Upper lobe of left lung (tissue), 6 donors: ENCODE results near the gene DCAF4. TPM values are rescaled to one million over a fixed set of nuclear protein-coding genes. Genes with fewer than 3 reads are reported as not detected.
"Not testable (repeated sequence)": the region's sequence is repeated elsewhere in the genome, so short reads cannot be mapped to it uniquely, and the experiment has no call there.

Source experiments
- ATAC-seq, 2 donors: fragments of 200-7000 bp; cut with Tn5 transposase; one replicate each; pipeline ENCODE4 v1.9.1; 2022; ENCODE audit warnings: mild to moderate bottlenecking in 2 of 2, moderate library complexity in 2 of 2; ENCODE audit not compliant: low FRiP score in 2 of 2
- DNase-seq, 2 donors: peaks; one replicate each; pipeline ENCODE4 v3.0.0-alpha.2; 2019 to 2020
- H3K27ac ChIP-seq, 4 donors: fragments of 200-600 bp; sonication (generic); one replicate each; pipeline ENCODE4 v1.5.1; 2016 to 2019
- H3K27me3 ChIP-seq, 4 donors: fragments of 200-600 bp; sonication (generic); one replicate each; pipeline ENCODE4 v1.5.1; 2017 to 2019
- H3K36me3 ChIP-seq, 4 donors: fragments of 200-600 bp; sonication (generic); one replicate each; pipeline ENCODE4 v1.5.1; 2016 to 2019
- H3K4me1 ChIP-seq, 4 donors: fragments of 200-600 bp; sonication (generic); one replicate each; pipeline ENCODE4 v1.5.1; 2018 to 2019
- H3K4me3 ChIP-seq, 4 donors: fragments of 200-600 bp; sonication (generic); one replicate each; pipeline ENCODE4 v1.5.1; 2017 to 2019; ENCODE audit warnings: mild to moderate bottlenecking in 2 of 4, moderate library complexity in 1 of 4
- H3K9me3 ChIP-seq, 4 donors: fragments of 200-600 bp; sonication (generic); one replicate each; pipeline ENCODE4 v1.5.1; 2018 to 2019
- EP300 ChIP-seq, 4 donors: sonication (generic); formaldehyde crosslinking; IDR thresholded peaks; one replicate each; pipeline ENCODE4 v1.5.1; 2017; ENCODE audit warnings: antibody characterized with exemption in 4 of 4, control low read depth in 2 of 4
- POLR2A ChIP-seq, 4 donors: fragments of 450-650 bp; IDR thresholded peaks; one replicate each; pipeline ENCODE4 v1.5.1; 2016 to 2017; ENCODE audit warnings: antibody characterized with exemption in 4 of 4, mild to moderate bottlenecking in 2 of 4
- POLR2AphosphoS5 ChIP-seq, 2 donors: sonication (generic); formaldehyde crosslinking; IDR thresholded peaks; one replicate each; pipeline ENCODE4 v1.5.1; 2017; ENCODE audit warnings: antibody characterized with exemption in 2 of 2
- WGBS, 2 donors: methylation state at CpG; one replicate each; pipeline ENCODE4 v1.1.5; 2017 to 2018; 5-methylcytosine and 5-hydroxymethylcytosine counted together
- total RNA-seq, 6 donors: library from RNA; depleted of rRNA in 4 of 6; stranded (reverse); fragments of >200 nt in 4 of 6; gene quantifications; one replicate each; pipeline versions ENCODE4 v1.1.0 to v1.2.1, GENCODE V29; 2016 to 2021
- TF ChIP-seq, protein P1 (sequence below), 6 experiments: fragments of 450-650 bp in 4 of 6; fragments of 200-600 bp in 2 of 6; sonication (generic) in 2 of 6; IDR thresholded peaks; one replicate each; pipeline ENCODE4 v1.5.1; 2016 to 2019; ENCODE audit warnings: antibody characterized with exemption in 6 of 6
- donor health status: DM: no; HTN: no; CAD: no; lungs with moderate emphysema.
- donor health status: DM: no; HTN: yes; CAD: no; lungs with severe emphysema.

The DCAF4 gene
- total RNA-seq, 6 donors from 2014 or later = 15.4 to 46.1 (median 19.0) TPM

DNA sequence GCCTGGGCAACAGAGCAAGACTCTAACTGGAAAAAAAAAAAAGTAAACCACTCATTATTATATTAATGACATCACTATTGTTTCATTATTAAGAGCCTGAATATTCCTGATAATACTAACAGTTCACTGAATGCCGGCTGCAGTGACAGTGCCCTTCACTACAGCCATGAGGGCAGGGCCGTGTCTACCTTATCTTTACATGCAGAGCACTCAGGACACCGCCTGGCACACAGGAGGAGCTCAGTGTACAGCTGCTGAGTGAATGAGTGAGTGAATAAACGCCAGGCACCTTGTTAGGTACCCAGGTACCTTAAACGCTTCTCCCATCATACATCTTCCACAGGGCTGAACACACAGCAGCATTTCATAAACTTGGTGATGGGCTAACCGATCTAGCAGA, 77.4 kb downstream of the DCAF4 start:
- Histone ChIP-seq H3K36me3 (peaks cover 0 to 11% (median 4%) of the 10 kb centered on the region in 4 donors), H3K4me1 (peaks cover 0 to 17% (median 2%) of the 10 kb centered on the region in 4 donors), H3K4me3 (no peak overlapping the region), H3K27me3 (no peaks in the 10 kb centered on the region), H3K27ac (no peak overlapping the region), H3K9me3 (no peaks in the 10 kb centered on the region)
- DNase-seq = no peak
- no peak for ATAC-seq
- TF ChIP-seq, protein P1, sequence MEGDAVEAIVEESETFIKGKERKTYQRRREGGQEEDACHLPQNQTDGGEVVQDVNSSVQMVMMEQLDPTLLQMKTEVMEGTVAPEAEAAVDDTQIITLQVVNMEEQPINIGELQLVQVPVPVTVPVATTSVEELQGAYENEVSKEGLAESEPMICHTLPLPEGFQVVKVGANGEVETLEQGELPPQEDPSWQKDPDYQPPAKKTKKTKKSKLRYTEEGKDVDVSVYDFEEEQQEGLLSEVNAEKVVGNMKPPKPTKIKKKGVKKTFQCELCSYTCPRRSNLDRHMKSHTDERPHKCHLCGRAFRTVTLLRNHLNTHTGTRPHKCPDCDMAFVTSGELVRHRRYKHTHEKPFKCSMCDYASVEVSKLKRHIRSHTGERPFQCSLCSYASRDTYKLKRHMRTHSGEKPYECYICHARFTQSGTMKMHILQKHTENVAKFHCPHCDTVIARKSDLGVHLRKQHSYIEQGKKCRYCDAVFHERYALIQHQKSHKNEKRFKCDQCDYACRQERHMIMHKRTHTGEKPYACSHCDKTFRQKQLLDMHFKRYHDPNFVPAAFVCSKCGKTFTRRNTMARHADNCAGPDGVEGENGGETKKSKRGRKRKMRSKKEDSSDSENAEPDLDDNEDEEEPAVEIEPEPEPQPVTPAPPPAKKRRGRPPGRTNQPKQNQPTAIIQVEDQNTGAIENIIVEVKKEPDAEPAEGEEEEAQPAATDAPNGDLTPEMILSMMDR (IDR thresholded peaks at IDR 0.05) = no peak
- no peak for TF ChIP-seq EP300 (IDR thresholded peaks at IDR 0.05)
- WGBS, 2 donors = 94 to 98% methylated on average over 6 of the region's 6 CpGs

DNA sequence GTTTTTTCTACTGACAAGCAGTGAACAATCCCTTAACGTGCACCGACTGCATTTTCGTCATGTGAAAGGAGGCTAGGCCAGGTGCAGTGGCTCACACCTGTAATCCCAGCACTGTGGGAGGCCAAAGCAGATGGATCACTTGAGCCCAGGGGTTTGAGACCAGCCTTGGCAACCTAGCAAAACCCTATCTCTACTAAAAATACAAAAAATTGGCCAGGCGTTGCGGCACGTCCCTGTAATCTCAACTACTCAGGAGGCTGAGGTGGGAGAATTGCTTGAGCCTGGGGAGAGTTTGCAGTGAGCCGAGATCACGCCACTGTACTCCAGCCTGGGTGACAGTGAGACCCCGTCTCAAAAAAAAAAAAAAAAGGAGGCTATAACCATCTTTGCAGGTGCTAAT, 78.4 kb downstream of the DCAF4 start:
- not testable (repeated sequence) for H3K4me3 ChIP-seq, DNase-seq, ATAC-seq, H3K27me3 ChIP-seq, H3K9me3 ChIP-seq, H3K27ac ChIP-seq, H3K36me3 ChIP-seq
- 94 to 96% methylated on average over 4 to 9 of the region's 9 CpGs for WGBS, 2 donors
- H3K4me1 ChIP-seq = peaks cover 0 to 18% (median 2%) of the 10 kb centered on the region in 4 donors

DNA sequence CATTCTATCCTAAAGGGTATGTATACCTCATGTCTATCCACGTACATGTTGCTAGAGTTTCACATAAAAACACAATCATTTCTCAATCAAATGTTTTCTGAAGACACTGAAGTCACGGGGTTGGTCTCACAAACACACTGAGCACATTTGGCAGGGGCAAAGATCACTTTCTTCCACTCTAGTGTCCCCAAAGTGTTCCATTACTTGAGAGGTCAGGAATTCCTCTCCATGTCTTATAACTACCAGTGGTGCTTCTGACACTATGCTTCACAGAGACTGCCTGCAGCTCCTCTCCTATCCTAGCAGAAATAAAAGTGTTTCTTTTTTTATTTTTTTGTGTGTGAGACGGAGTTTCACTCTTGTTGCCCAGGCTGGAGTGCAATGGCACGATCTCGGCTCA, 81.6 kb downstream of the DCAF4 start:
- Histone ChIP-seq H3K4me3 (no peak overlapping the region), H3K36me3 (peaks cover 0 to 19% (median 5%) of the 10 kb centered on the region in 4 donors), H3K4me1 (peaks cover 0 to 18% (median 2%) of the 10 kb centered on the region in 4 donors), H3K27me3 (no peaks in the 10 kb centered on the region), H3K9me3 (no peaks in the 10 kb centered on the region), H3K27ac (peak overlapping the region in 1 of 4 donors; percentile 18)
- ATAC-seq = peak in 1 of 2 donors; percentile 39
- no peak for DNase-seq
- TF ChIP-seq POLR2A (IDR thresholded peaks at IDR 0.05) = no peak
- 72 to 76% methylated on average over 5 of the region's 5 CpGs for WGBS, 2 donors

DNA sequence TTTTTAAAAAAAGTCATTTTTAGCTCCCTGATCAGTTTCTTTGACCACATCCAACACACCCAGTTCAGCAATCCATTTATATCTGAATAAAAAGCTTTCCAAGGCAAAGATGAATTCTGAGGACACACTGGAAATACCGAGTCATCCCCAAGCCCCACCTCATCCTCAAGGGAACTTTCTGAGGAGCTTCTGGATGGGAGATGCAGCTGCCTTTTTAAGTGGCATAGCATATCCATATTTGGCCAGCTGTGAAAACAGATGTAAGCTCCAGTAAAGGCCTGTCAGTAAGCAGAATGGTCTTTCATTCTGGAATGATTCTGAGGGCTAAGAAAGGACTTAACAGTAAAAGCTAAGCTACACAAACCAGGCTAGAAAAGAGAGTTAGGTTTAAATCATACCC, 82.2 kb downstream of the DCAF4 start:
- 71 to 83% methylated on average over 1 of the region's 1 CpG for WGBS, 2 donors
- Histone ChIP-seq H3K27me3 (no peaks in the 10 kb centered on the region), H3K4me1 (peaks cover 0 to 18% (median 2%) of the 10 kb centered on the region in 4 donors), H3K36me3 (peaks cover 0 to 24% (median 2%) of the 10 kb centered on the region in 4 donors), H3K27ac (peak overlapping the region in 1 of 4 donors; percentile 18), H3K9me3 (no peaks in the 10 kb centered on the region), H3K4me3 (no peak overlapping the region)
- peak in 1 of 2 donors; percentile 63 for ATAC-seq
- no peak for DNase-seq
- TF ChIP-seq EP300 (IDR thresholded peaks at IDR 0.05) (no peak), POLR2A (IDR thresholded peaks at IDR 0.05) (no peak), POLR2AphosphoS5 (IDR thresholded peaks at IDR 0.05) (no peak)
- TF ChIP-seq, protein P1 (IDR thresholded peaks at IDR 0.05) = no peak

Other genes with a start within 250 kb of the DCAF4 start
- gene DPF3, start 32.4 kb upstream of the DCAF4 start, total RNA-seq = 1 to 10 TPM in 3 of 6 donors, under 1 TPM in 3; 0.30 to 1.3 (median 1.0) TPM
- 10 to 100 TPM; 13.4 to 24.1 (median 22.0) TPM for gene ZFYVE1, start 100.6 kb downstream of the DCAF4 start, total RNA-seq
- gene RBM25, start 132.1 kb downstream of the DCAF4 start, total RNA-seq = 100 to 1,000 TPM in 2 of 6 donors, 10 to 100 TPM in 4; 53.8 to 320 (median 68.9) TPM
- 10 to 100 TPM; 31.1 to 68.9 (median 56.8) TPM for gene PSEN1, start 210.0 kb downstream of the DCAF4 start, total RNA-seq